ENCODE data around the gene DNAJC30.
"Not testable (repeated sequence)": the region's sequence is repeated elsewhere in the genome, so short reads cannot be mapped to it uniquely, and the experiment has no call there.

DNAJC30 gene

DNA sequence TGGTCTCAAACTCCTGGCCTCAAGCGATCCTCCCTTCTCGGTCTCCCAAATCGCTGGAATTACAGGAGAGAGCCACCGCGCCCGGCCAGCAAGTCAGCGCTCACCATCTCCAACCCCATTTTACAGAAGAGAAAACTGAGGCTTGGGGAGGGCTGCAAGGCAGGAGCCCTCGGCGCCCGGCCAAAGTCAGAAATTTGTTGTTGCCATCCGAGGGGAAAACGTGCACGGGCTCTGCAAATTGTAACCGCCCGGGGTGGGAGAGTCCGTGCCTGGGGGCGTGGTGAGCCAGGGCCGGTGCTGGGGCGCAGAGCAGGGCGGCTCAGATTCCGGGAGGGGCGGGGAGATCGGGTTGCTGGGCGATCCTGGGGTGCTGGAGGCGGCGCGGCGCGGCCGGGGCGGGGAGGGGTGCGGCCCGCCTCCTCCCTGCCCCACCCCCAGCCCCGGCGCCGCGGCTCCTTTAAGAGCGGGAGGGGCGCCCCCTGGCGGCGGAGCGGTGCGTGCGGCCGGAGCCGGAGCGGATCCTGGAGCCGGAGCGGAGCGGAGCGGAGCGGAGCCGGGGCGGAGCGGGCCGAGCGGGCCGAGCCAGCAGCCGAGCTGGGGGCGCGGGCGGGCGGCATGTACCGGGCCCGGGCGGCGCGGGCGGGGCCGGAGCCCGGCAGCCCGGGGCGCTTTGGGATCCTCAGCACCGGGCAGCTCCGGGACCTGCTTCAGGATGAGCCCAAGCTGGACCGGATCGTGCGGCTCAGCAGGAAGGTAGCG is 15.7 kb downstream of the DNAJC30 start, which contains the start of gene VPS37D:
TSS of gene VPS37D (plus strand) at position 488 of the 759 bp plus-strand sequence. CDS start at position 616, 128 bp downstream.
- peak within 1 kb of the TSS; percentile 48 for H4K91ac ChIP-seq (ENCODE audit: low read depth, low read length)
- H4K12ac ChIP-seq (ENCODE audit: low read depth, low read length) = peak within 1 kb of the TSS; percentile 36
- H4K8ac ChIP-seq (ENCODE audit: low read depth, low read length) = peak within 1 kb of the TSS; percentile 43
- H3K27ac ChIP-seq (ENCODE audit: low read depth, low read length) = no peak within 1 kb of the TSS
- H2AK5ac ChIP-seq (ENCODE audit: low read length) = no peak within 1 kb of the TSS
- peak within 1 kb of the TSS; percentile 61 for H3K14ac ChIP-seq (ENCODE audit: low read length)
- no peak within 1 kb of the TSS for H3K9ac ChIP-seq (ENCODE audit: low read length)
- no peaks in the 10 kb centered on the region for H3K27me3 ChIP-seq (ENCODE audit: insufficient read depth, low read length)
- H3K79me1 ChIP-seq (ENCODE audit: low read length) = no peaks in the 10 kb centered on the region
- no peak within 1 kb of the TSS for H2BK12ac ChIP-seq (ENCODE audit: low read length)
- peak within 1 kb of the TSS; percentile 9 for H2BK5ac ChIP-seq (ENCODE audit: low read depth, low read length, poor library complexity)
- peak within 1 kb of the TSS; percentile 12 for H2BK120ac ChIP-seq (ENCODE audit: insufficient read depth, low read length, poor library complexity)
- peaks cover 0 to 3% of the 10 kb centered on the region in 2 experiments for H3K4me1 ChIP-seq (ENCODE audit: control insufficient read depth in 1 of 2, insufficient read depth in 2 of 2, low read length in 2 of 2)
- no peak within 1 kb of the TSS for H3K23ac ChIP-seq (ENCODE audit: low read length)
- peaks cover 5% of the 10 kb centered on the region for H3K9me3 ChIP-seq (ENCODE audit: insufficient read depth, low read depth, low read length)
- DNase-seq = peak; percentile 68 to 92
- H3K4me3 ChIP-seq (ENCODE audit: low read depth, low read length) = peak within 1 kb of the TSS; percentile 64
- no peaks in the 10 kb centered on the region for H3K79me2 ChIP-seq (ENCODE audit: control insufficient read depth, insufficient read depth, low read length, poor library complexity)
- H3K4ac ChIP-seq (ENCODE audit: low read depth, low read length) = no peak within 1 kb of the TSS
- no peaks in the 10 kb centered on the region for H3K36me3 ChIP-seq (ENCODE audit: control insufficient read depth in 1 of 2, insufficient read depth in 2 of 2, low read length in 2 of 2)
- peak within 1 kb of the TSS; percentile 89 for H3K4me2 ChIP-seq (ENCODE audit: low read length)
- no peak within 1 kb of the TSS for H3K18ac ChIP-seq (ENCODE audit: low read length)
- peak within 1 kb of the TSS; percentile 89 for H2AFZ ChIP-seq (ENCODE audit: insufficient read depth, low read length, poor library complexity)
- no CpG with 5 or more reads among the region's 79 CpGs for WGBS (ENCODE audit: extremely low coverage, insufficient coverage, insufficient read length)

DNA sequence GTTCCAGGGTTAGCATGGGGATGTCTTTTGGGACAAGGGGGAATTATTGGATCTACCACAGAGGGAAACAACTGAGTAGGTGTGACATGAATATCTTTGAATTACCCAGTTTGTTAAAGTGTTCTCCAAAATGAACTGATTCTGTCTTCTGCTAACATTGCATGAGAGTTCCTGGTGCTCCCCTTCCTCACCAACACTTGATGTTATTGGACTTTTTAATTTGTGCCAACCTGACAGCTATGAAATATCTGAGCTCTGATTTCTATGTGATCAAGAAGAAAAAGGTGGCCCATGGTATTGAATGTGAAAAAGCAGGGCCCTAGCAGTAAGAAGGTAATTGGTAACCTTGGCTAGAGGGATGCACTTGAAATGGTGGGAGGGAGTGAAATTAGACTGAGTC is 20.2 kb downstream of the DNAJC30 start:
- H3K79me2 ChIP-seq (ENCODE audit: control insufficient read depth, insufficient read depth, low read length, poor library complexity) = no peaks in the 10 kb centered on the region
- H2BK5ac ChIP-seq (ENCODE audit: low read depth, low read length, poor library complexity) = no peak overlapping the region

DNA sequence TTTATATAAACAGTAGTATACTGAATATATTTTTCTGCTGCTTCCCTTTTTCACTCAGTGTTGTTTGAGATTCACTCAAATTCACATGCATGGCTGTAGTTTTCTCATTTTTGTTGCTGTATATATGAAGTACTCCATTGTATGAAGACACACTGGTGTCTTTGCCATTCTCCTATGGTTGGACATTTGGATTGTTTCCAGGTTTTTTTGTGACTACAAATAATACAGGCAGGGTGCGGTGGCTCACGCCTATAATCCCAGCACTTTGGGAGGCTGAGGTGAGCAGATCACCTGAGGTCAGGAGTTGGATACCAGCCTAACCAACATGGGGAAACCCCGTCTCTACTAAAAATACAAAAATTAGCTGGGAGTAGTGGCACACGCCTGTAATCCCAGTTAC is 22.7 kb downstream of the DNAJC30 start:
- not testable (repeated sequence) for H3K9me3 ChIP-seq (ENCODE audit: insufficient read depth, low read depth, low read length); H3K36me3 ChIP-seq (ENCODE audit: control insufficient read depth in 1 of 2, insufficient read depth in 2 of 2, low read length in 2 of 2); H3K27me3 ChIP-seq (ENCODE audit: insufficient read depth, low read length); H4K91ac ChIP-seq (ENCODE audit: low read depth, low read length); H3K4ac ChIP-seq (ENCODE audit: low read depth, low read length); H3K4me1 ChIP-seq (ENCODE audit: control insufficient read depth in 1 of 2, insufficient read depth in 2 of 2, low read length in 2 of 2); H3K18ac ChIP-seq (ENCODE audit: low read length); H4K8ac ChIP-seq (ENCODE audit: low read depth, low read length); H3K4me3 ChIP-seq (ENCODE audit: low read depth, low read length); DNase-seq; H3K23ac ChIP-seq (ENCODE audit: low read length); H2BK12ac ChIP-seq (ENCODE audit: low read length); H2BK5ac ChIP-seq (ENCODE audit: low read depth, low read length, poor library complexity); H3K79me1 ChIP-seq (ENCODE audit: low read length); H3K79me2 ChIP-seq (ENCODE audit: control insufficient read depth, insufficient read depth, low read length, poor library complexity); H3K9ac ChIP-seq (ENCODE audit: low read length); H3K14ac ChIP-seq (ENCODE audit: low read length); H2AK5ac ChIP-seq (ENCODE audit: low read length); H3K4me2 ChIP-seq (ENCODE audit: low read length); H2AFZ ChIP-seq (ENCODE audit: insufficient read depth, low read length, poor library complexity); H4K12ac ChIP-seq (ENCODE audit: low read depth, low read length); H3K27ac ChIP-seq (ENCODE audit: low read depth, low read length); H2BK120ac ChIP-seq (ENCODE audit: insufficient read depth, low read length, poor library complexity)
- no CpG with 5 or more reads among the region's 4 CpGs for WGBS (ENCODE audit: extremely low coverage, insufficient coverage, insufficient read length)

More for the DNA sequence above, 20.2 kb downstream of the DNAJC30 start:
- Histone ChIP-seq H3K79me1 (ENCODE audit: low read length) (no peaks in the 10 kb centered on the region), H2AFZ (ENCODE audit: insufficient read depth, low read length, poor library complexity) (no peak overlapping the region), H4K91ac (ENCODE audit: low read depth, low read length) (no peak overlapping the region), H3K36me3 (ENCODE audit: control insufficient read depth in 1 of 2, insufficient read depth in 2 of 2, low read length in 2 of 2) (no peaks in the 10 kb centered on the region), H3K4me2 (ENCODE audit: low read length) (no peak overlapping the region), H3K4ac (ENCODE audit: low read depth, low read length) (no peak overlapping the region), H4K12ac (ENCODE audit: low read depth, low read length) (no peak overlapping the region), H2BK12ac (ENCODE audit: low read length) (no peak overlapping the region), H3K27ac (ENCODE audit: low read depth, low read length) (no peak overlapping the region), H3K14ac (ENCODE audit: low read length) (no peak overlapping the region), H3K4me1 (ENCODE audit: control insufficient read depth in 1 of 2, insufficient read depth in 2 of 2, low read length in 2 of 2) (peaks cover 0 to 3% of the 10 kb centered on the region in 2 experiments), H3K23ac (ENCODE audit: low read length) (no peak overlapping the region), H3K9me3 (ENCODE audit: insufficient read depth, low read depth, low read length) (no peaks in the 10 kb centered on the region), H3K9ac (ENCODE audit: low read length) (no peak overlapping the region), H2BK120ac (ENCODE audit: insufficient read depth, low read length, poor library complexity) (no peak overlapping the region), H3K27me3 (ENCODE audit: insufficient read depth, low read length) (no peaks in the 10 kb centered on the region), H4K8ac (ENCODE audit: low read depth, low read length) (no peak overlapping the region), H3K4me3 (ENCODE audit: low read depth, low read length) (no peak overlapping the region), H3K18ac (ENCODE audit: low read length) (no peak overlapping the region), H2AK5ac (ENCODE audit: low read length) (no peak overlapping the region)
- DNase-seq = no peak

DNA sequence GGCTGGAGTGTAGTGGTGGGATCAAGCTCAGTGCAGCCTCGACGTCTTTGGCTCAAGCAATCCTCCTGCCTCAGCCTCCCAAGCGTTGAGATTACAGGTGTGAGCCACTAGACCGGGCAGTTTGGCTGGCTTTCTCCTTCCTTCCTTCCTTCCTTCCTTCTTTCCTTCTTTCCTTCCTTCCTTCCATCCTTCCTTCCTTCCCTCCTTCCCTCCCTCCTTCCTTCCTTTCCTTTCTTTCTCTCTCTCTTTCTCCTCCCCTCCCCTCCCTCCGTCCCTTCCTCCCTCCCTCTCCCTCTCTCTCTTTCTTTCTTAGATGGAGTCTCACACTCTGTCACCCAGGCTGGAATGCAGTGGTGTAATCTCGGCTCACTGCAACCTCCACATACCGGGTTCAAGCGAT is 23.3 kb downstream of the DNAJC30 start:
- no peaks in the 10 kb centered on the region for H3K4me1 ChIP-seq (ENCODE audit: control insufficient read depth in 1 of 2, insufficient read depth in 2 of 2, low read length in 2 of 2)
- WGBS (ENCODE audit: extremely low coverage, insufficient coverage, insufficient read length) = no CpG with 5 or more reads among the region's 8 CpGs

More for the DNA sequence above, 23.3 kb downstream of the DNAJC30 start:
- H3K4ac ChIP-seq (ENCODE audit: low read depth, low read length) = no peak overlapping the region
- H3K14ac ChIP-seq (ENCODE audit: low read length) = no peak overlapping the region
- H3K27me3 ChIP-seq (ENCODE audit: insufficient read depth, low read length) = no peaks in the 10 kb centered on the region
- H4K91ac ChIP-seq (ENCODE audit: low read depth, low read length) = no peak overlapping the region
- no peak overlapping the region for H4K12ac ChIP-seq (ENCODE audit: low read depth, low read length)
- H3K18ac ChIP-seq (ENCODE audit: low read length) = no peak overlapping the region
- no peak overlapping the region for H3K9ac ChIP-seq (ENCODE audit: low read length)
- no peaks in the 10 kb centered on the region for H3K9me3 ChIP-seq (ENCODE audit: insufficient read depth, low read depth, low read length)
- H2BK5ac ChIP-seq (ENCODE audit: low read depth, low read length, poor library complexity) = no peak overlapping the region
- no peak overlapping the region for H3K4me3 ChIP-seq (ENCODE audit: low read depth, low read length)
- H3K23ac ChIP-seq (ENCODE audit: low read length) = no peak overlapping the region
- no peak overlapping the region for H3K27ac ChIP-seq (ENCODE audit: low read depth, low read length)
- H3K79me2 ChIP-seq (ENCODE audit: control insufficient read depth, insufficient read depth, low read length, poor library complexity) = no peaks in the 10 kb centered on the region
- no peak overlapping the region for H4K8ac ChIP-seq (ENCODE audit: low read depth, low read length)
- no peaks in the 10 kb centered on the region for H3K79me1 ChIP-seq (ENCODE audit: low read length)
- no peak overlapping the region for H2BK12ac ChIP-seq (ENCODE audit: low read length)
- H2BK120ac ChIP-seq (ENCODE audit: insufficient read depth, low read length, poor library complexity) = no peak overlapping the region
- DNase-seq = no peak
- H3K4me2 ChIP-seq (ENCODE audit: low read length) = no peak overlapping the region
- no peaks in the 10 kb centered on the region for H3K36me3 ChIP-seq (ENCODE audit: control insufficient read depth in 1 of 2, insufficient read depth in 2 of 2, low read length in 2 of 2)
- no peak overlapping the region for H2AK5ac ChIP-seq (ENCODE audit: low read length)
- no peak overlapping the region for H2AFZ ChIP-seq (ENCODE audit: insufficient read depth, low read length, poor library complexity)
